HL-60/S4 treated with retinoic acid at 250 ng/mL for 4 days and 3 days (cell line): Measurements from ENCODE around the gene A2ML1.

Experiments
- in situ Hi-C: fragments of 300-500 bp; cut with MboI; formaldehyde crosslinking; loops from 2 replicates; pipeline ENCODE4 v1.7.0; 2022; ENCODE audit warnings: low sequenced_read_pairs

Gene A2ML1

GRCh38 chr12:8847435-8847834 lies 25.0 kb downstream of the A2ML1 start:
- in situ Hi-C loops: no loop called here

GRCh38 chr12:8849876-8850275 lies 27.5 kb downstream of the A2ML1 start:
- in situ Hi-C loops: loop anchor here (25.0 kb wide), 1 partner anchor 163 kb away; the partner anchor contains the start of gene RIMKLB

- in situ Hi-C loops: loop anchor here (25.0 kb wide), 1 partner anchor 165 kb away; the partner anchor contains the start of gene RIMKLB
These were observed 29.7 kb downstream of the A2ML1 start for GRCh38 chr12:8852119-8852518.

- in situ Hi-C loops: loop anchor here (25.0 kb wide), 1 partner anchor 169 kb away; the partner anchor contains the start of gene RIMKLB
These were observed 33.5 kb downstream of the A2ML1 start for GRCh38 chr12:8855891-8856290.

GRCh38 chr12:8859448-8859847 lies 37.0 kb downstream of the A2ML1 start:
- in situ Hi-C loops: loop anchor here (25.0 kb wide), 1 partner anchor 172 kb away; the partner anchor contains the start of gene RIMKLB

GRCh38 chr12:8860165-8860961 lies 37.9 kb downstream of the A2ML1 start:
- in situ Hi-C loops: loop anchor here (25.0 kb wide), 1 partner anchor 173 kb away; the partner anchor contains the start of gene RIMKLB

GRCh38 chr12:8866429-8866828 lies 44.0 kb downstream of the A2ML1 start:
- in situ Hi-C loops: loop anchor here (25.0 kb wide), 1 partner anchor 179 kb away; the partner anchor contains the start of gene RIMKLB

- in situ Hi-C loops: loop anchor here (25.0 kb wide), 1 partner anchor 180 kb away; the partner anchor contains the start of gene RIMKLB
These were observed 44.6 kb downstream of the A2ML1 start for GRCh38 chr12:8867009-8867408.

GRCh38 chr12:8867786-8868185 lies 45.4 kb downstream of the A2ML1 start:
- in situ Hi-C loops: loop anchor here (25.0 kb wide), 1 partner anchor 180 kb away; the partner anchor contains the start of gene RIMKLB

GRCh38 chr12:8870586-8870985 lies 48.2 kb downstream of the A2ML1 start:
- in situ Hi-C loops: loop anchor here (25.0 kb wide), 1 partner anchor 183 kb away; the partner anchor contains the start of gene RIMKLB

GRCh38 chr12:8871068-8871467 lies 48.6 kb downstream of the A2ML1 start:
- in situ Hi-C loops: loop anchor here (25.0 kb wide), 1 partner anchor 184 kb away; the partner anchor contains the start of gene RIMKLB

GRCh38 chr12:8876887-8877286 lies 54.5 kb downstream of the A2ML1 start:
- in situ Hi-C loops: no loop called here

GRCh38 chr12:8886502-8887284 lies 64.3 kb downstream of the A2ML1 start:
- in situ Hi-C loops: no loop called here

- in situ Hi-C loops: no loop called here
These were observed 64.9 kb downstream of the A2ML1 start for GRCh38 chr12:8887285-8887715.

GRCh38 chr12:8890313-8891085 lies 68.1 kb downstream of the A2ML1 start:
- in situ Hi-C loops: no loop called here

- in situ Hi-C loops: no loop called here
These were observed 69.6 kb downstream of the A2ML1 start for GRCh38 chr12:8891976-8892375.

- in situ Hi-C loops: no loop called here
These were observed 72.0 kb downstream of the A2ML1 start for GRCh38 chr12:8894378-8894777.

- in situ Hi-C loops: no loop called here
These were observed 72.6 kb downstream of the A2ML1 start for GRCh38 chr12:8894986-8895385.

- in situ Hi-C loops: no loop called here
These were observed 74.7 kb downstream of the A2ML1 start for GRCh38 chr12:8897081-8897480.

- in situ Hi-C loops: no loop called here
These were observed 77.4 kb downstream of the A2ML1 start for GRCh38 chr12:8899830-8900229.
